Femur (tissue), 1 donor: ENCODE data around the gene BUB3.
"Not testable (repeated sequence)": the region's sequence is repeated elsewhere in the genome, so short reads cannot be mapped to it uniquely, and the experiment has no call there.

Experiments used
- DNase-seq: peaks from one replicate; pipeline ENCODE4 v3.0.0-alpha.2; 2017

The BUB3 gene

GRCh38 chr10:123154711-123155505, 706 bp downstream of the BUB3 start:
- peak; percentile 76 for DNase-seq

GRCh38 chr10:123156078-123156477, 1.9 kb downstream of the BUB3 start:
- no peak for DNase-seq

DNA sequence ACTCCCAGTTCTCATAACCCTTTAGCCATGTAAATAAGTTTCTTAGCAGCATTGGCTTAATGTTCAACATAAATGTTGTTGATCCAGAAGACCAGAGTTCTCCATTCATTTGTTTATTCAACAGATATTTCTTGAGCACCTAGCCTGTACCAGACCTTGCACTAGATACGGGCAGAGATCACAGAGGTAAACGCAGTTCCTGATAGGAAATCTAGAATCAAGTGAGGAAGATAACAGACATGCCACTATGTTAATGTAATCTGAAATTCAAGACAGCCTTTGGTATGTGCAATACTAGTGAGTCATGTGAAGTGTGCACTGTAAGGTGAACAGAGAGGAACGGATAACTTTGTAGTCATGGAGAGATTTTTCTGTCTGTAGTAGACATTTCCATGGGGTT, 3.0 kb downstream of the BUB3 start:
- no peak for DNase-seq

DNA sequence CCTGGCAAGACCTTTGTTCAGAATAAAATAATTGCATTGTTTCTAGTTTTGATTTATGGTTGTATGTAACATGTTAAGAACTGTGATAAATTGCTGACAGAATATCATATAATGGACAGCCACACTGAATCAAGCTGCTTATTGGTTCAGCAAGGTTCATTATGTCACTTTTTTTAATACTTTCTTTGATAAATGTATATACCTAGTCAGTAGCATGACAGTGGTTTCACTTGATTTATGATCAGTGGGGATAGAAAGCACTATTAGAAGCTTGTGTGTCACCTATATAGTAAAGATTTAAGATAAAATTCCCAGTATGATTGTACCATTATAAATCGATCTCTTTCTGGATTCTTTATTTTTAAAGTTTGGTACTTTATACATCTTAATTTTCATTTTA, 4.5 kb downstream of the BUB3 start:
- DNase-seq, result no peak

GRCh38 chr10:123160311-123160980, 6.2 kb downstream of the BUB3 start:
- no peak for DNase-seq

DNA sequence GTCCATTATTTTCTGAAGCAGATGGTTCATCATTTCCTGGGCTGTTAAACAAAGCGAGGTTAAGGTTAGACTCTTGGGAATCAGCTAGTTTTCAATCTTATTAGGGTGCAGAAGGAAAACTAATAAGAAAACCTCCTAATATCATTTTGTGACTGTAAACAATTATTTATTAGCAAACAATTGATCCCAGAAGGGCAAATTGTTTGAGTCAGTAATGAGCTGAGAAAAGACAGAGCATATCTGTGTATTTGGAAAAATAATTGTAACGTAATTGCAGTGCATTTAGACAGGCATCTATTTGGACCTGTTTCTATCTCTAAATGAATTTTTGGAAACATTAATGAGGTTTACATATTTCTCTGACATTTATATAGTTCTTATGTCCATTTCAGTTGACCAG, 10.1 kb downstream of the BUB3 start:
- DNase-seq, result no peak

DNA sequence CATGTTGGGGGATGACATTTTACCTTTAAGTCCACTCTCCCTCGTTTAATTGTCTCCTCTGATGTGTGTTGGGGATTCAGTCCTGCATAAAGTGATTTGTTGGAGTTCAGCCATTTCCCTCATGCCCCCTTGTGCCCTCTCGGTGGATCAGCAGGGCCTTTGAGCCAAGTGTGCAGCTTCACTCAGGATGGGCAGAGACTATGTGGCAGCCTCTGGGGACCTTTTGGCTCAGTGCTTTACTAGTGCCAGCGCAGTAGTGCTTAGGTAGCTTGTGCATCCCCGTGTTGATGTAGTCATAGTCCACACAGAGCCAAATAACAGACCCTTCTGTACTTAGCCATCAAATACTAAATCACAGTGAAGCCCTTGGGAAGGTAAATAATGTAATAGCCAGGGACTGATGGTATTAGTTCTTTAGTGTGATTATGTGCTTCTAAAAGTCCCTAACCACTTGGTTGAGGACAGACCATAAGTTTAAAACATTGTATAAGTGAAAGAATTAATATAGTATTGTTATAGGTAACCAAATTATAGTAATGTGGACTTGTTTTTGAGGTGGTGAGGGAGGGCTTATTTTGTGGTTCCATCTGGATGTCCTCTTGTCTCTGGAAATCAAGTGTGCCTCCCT, 11.4 kb downstream of the BUB3 start:
- no peak for DNase-seq

DNA sequence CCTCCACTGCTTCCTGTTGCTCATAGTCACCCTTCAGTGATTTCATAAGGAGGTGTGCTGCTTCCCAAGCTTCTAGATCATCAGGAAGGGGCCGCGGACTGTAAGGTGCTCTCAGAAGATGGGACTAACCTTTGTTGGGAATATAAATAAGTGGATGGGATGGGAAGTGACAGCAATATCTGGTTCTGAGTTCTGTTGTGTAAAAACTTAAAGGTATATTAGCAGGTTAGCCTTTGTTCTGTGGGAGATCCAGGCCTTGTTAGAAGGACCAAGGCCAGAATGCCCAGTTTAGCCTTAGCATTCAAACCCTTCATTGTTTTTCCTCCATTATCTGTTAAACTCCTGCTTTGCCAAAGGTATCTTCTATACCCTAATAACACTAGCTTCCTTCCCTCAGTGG, 12.4 kb downstream of the BUB3 start:
- no peak for DNase-seq

- no peak for DNase-seq
Measured at GRCh38 chr10:123170961-123171360, 16.8 kb downstream of the BUB3 start.

GRCh38 chr10:123171616-123172015, 17.4 kb downstream of the BUB3 start:
- DNase-seq, result not testable (repeated sequence)

- no peak for DNase-seq
Measured at GRCh38 chr10:123175389-123176387, 21.5 kb downstream of the BUB3 start.

- not testable (repeated sequence) for DNase-seq
Measured at GRCh38 chr10:123178390-123178789, 24.2 kb downstream of the BUB3 start.

GRCh38 chr10:123180101-123181090, 26.2 kb downstream of the BUB3 start:
- DNase-seq, result no peak

DNA sequence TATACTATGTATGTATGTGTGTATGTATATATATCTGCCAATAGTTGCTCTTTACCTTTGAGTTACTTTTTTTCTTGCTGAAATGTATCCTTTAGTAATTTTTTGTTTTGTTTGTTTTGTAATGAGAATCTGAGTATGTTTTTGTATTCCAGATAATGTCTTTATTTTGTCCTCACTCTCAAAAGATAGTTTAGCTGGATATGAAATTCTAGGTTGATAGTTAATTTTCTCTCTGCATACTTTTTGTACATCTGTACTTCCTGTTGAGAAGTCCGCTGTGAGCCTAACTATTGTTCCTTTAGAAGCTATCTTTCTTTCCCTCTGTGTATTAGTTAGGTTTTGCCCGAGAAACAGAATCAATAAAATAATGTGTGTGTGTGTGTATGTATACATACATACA, 29.5 kb downstream of the BUB3 start:
- no peak for DNase-seq

DNA sequence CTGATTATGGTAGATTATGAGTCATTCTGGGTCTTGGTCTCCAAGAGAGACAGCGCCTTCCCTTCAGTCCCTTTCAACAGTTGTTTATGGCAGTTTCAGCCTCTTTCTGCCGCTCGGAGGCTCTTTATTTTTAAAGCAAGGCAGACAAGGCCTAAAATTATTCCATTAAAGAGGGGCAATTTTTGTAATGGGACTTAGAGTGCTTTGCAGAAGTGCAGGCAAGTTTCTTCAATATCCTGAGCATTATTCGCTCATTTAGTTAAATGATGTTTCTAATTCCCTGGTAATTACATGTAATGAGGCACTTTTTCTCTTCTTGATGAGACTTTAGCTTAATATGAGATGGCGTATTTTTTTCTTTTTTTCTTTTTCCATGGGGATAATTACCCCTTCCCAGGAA, 33.6 kb downstream of the BUB3 start:
- DNase-seq, result no peak

GRCh38 chr10:123191886-123192285, 37.7 kb downstream of the BUB3 start:
- DNase-seq, result no peak

DNA sequence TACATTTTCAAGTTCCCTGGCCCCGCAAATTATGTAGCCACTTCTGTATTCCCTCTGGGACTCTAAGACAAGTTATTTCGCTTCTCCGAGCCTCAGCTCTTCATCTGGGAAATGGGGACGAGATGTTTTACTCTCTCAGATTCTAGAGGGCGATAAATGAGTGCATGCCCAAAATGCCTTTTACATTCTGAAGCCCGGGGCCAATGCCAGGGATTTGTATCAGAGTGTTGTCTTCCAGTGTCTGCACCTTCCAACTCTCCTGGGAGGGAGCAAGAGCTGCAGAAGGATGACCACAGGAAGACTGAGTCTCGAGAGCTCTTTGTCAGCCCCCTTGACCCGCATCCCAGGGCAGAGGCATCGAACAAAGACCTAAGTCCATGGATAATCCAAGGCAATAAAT, 39.9 kb downstream of the BUB3 start:
- DNase-seq, result no peak

GRCh38 chr10:123200531-123200930, 46.3 kb downstream of the BUB3 start:
- DNase-seq, result no peak

- DNase-seq, result no peak
Measured at GRCh38 chr10:123202506-123202905, 48.3 kb downstream of the BUB3 start.

- DNase-seq, result no peak
Measured at GRCh38 chr10:123203393-123204126, 49.4 kb downstream of the BUB3 start.

GRCh38 chr10:123204127-123204461, 49.9 kb downstream of the BUB3 start:
- DNase-seq, result no peak
